GM21723 (cell line): ENCODE data around the gene CROCC2.

Experiments used
- ATAC-seq: cut with Tn5 transposase; IDR thresholded peaks from one replicate; pipeline ENCODE4 v1.9.1; 2021; ENCODE audit warnings: mild to moderate bottlenecking, moderate library complexity; ENCODE audit not compliant: unreplicated experiment

Gene CROCC2

GRCh38 chr2:240954436-240955305 is 48.5 kb downstream of the CROCC2 start:
- no peak for ATAC-seq

GRCh38 chr2:240955306-240956170 is 49.4 kb downstream of the CROCC2 start:
- no peak for ATAC-seq

- ATAC-seq = no peak
Measured at GRCh38 chr2:240956171-240956934, 50.2 kb downstream of the CROCC2 start.

- no peak for ATAC-seq
Measured at GRCh38 chr2:240956935-240957655, 51.0 kb downstream of the CROCC2 start.

GRCh38 chr2:240957656-240958365 is 51.7 kb downstream of the CROCC2 start:
- no peak for ATAC-seq

- no peak for ATAC-seq
Measured at GRCh38 chr2:240958366-240959213, 52.5 kb downstream of the CROCC2 start.

- ATAC-seq = no peak
Measured at GRCh38 chr2:240959214-240959940, 53.2 kb downstream of the CROCC2 start.

GRCh38 chr2:240959941-240960308 is 53.8 kb downstream of the CROCC2 start:
- ATAC-seq = no peak

- no peak for ATAC-seq
Measured at GRCh38 chr2:240960309-240960970, 54.3 kb downstream of the CROCC2 start.

- ATAC-seq = no peak
Measured at GRCh38 chr2:240960971-240961876, 55.1 kb downstream of the CROCC2 start.

GRCh38 chr2:240961910-240962299 is 55.8 kb downstream of the CROCC2 start:
- ATAC-seq = no peak

GRCh38 chr2:240962300-240963064 is 56.3 kb downstream of the CROCC2 start:
- no peak for ATAC-seq

GRCh38 chr2:240963065-240963867 is 57.1 kb downstream of the CROCC2 start:
- ATAC-seq = no peak

- no peak for ATAC-seq
Measured at GRCh38 chr2:240963868-240964703, 58.0 kb downstream of the CROCC2 start.
